IPS-18a (cell line): Measurements from ENCODE around the gene HARS2.

Experiments
- H3K27ac ChIP-seq: one replicate; pipeline ENCODE4 v1.5.1; 2013; ENCODE audit warnings: low read length
- H3K27me3 ChIP-seq: one replicate; pipeline ENCODE4 v1.6.1; 2013; ENCODE audit warnings: mild to moderate bottlenecking, low read length; ENCODE audit not compliant: control insufficient read depth, insufficient read depth
- H3K36me3 ChIP-seq: one replicate; pipeline ENCODE4 v1.6.1; 2013; ENCODE audit warnings: low read depth, low read length; ENCODE audit not compliant: control insufficient read depth
- H3K4me1 ChIP-seq: one replicate; pipeline ENCODE4 v1.6.1; 2013; ENCODE audit warnings: low read depth, low read length; ENCODE audit not compliant: control insufficient read depth
- H3K4me3 ChIP-seq: one replicate; pipeline ENCODE4 v1.5.1; 2013; ENCODE audit warnings: low read length
- H3K9ac ChIP-seq: one replicate; pipeline ENCODE4 v1.6.1; 2013; ENCODE audit warnings: mild to moderate bottlenecking, low read length, moderate library complexity
- H3K9me3 ChIP-seq: one replicate; pipeline ENCODE4 v1.6.1; 2013; ENCODE audit warnings: low read depth, low read length; ENCODE audit not compliant: control insufficient read depth

The HARS2 gene

GRCh38 chr5:140672455-140673186, 18.6 kb upstream of the HARS2 start:
- Histone ChIP-seq H3K27me3 (no peaks in the 10 kb centered on the region), H3K36me3 (peaks cover 56% of the 10 kb centered on the region), H3K9ac (no peak overlapping the region)

GRCh38 chr5:140673187-140673976, 17.9 kb upstream of the HARS2 start, which contains the start of gene DND1:
TSS of gene DND1 (minus strand) at chr5:140673576. CDS start at chr5:140673542, 34 bp downstream.
- no peak within 1 kb of the TSS for H3K9ac ChIP-seq
- no peaks in the 10 kb centered on the region for H3K9me3 ChIP-seq
- H3K27me3 ChIP-seq: no peaks in the 10 kb centered on the region
- H3K4me1 ChIP-seq: no peaks in the 10 kb centered on the region
- no peak within 1 kb of the TSS for H3K4me3 ChIP-seq
- peaks cover 51% of the 10 kb centered on the region for H3K36me3 ChIP-seq
- no peak within 1 kb of the TSS for H3K27ac ChIP-seq

More at GRCh38 chr5:140672455-140673186, 18.6 kb upstream of the HARS2 start:
- Histone ChIP-seq H3K27ac (no peak overlapping the region), H3K9me3 (no peaks in the 10 kb centered on the region), H3K4me1 (no peaks in the 10 kb centered on the region), H3K4me3 (no peak overlapping the region)

- Histone ChIP-seq H3K27me3 (no peaks in the 10 kb centered on the region), H3K4me3 (no peak overlapping the region), H3K9ac (no peak overlapping the region), H3K36me3 (peaks cover 43% of the 10 kb centered on the region), H3K4me1 (no peaks in the 10 kb centered on the region), H3K9me3 (no peaks in the 10 kb centered on the region), H3K27ac (no peak overlapping the region)
Measured at GRCh38 chr5:140674211-140674610, 17.0 kb upstream of the HARS2 start.

- H3K9ac ChIP-seq: no peak overlapping the region
- H3K27me3 ChIP-seq: no peaks in the 10 kb centered on the region
- no peak overlapping the region for H3K4me3 ChIP-seq
- H3K36me3 ChIP-seq: peaks cover 43% of the 10 kb centered on the region
- H3K4me1 ChIP-seq: no peaks in the 10 kb centered on the region
- H3K9me3 ChIP-seq: no peaks in the 10 kb centered on the region
- H3K27ac ChIP-seq: no peak overlapping the region
Measured at GRCh38 chr5:140674629-140675028, 16.6 kb upstream of the HARS2 start.

GRCh38 chr5:140677947-140678346, 13.3 kb upstream of the HARS2 start:
- no peak overlapping the region for H3K4me3 ChIP-seq
- H3K4me1 ChIP-seq: no peaks in the 10 kb centered on the region
- H3K27ac ChIP-seq: no peak overlapping the region
- H3K27me3 ChIP-seq: no peaks in the 10 kb centered on the region
- no peaks in the 10 kb centered on the region for H3K9me3 ChIP-seq
- no peak overlapping the region for H3K9ac ChIP-seq
- H3K36me3 ChIP-seq: peaks cover 54% of the 10 kb centered on the region

GRCh38 chr5:140678993-140679392, 12.3 kb upstream of the HARS2 start:
- Histone ChIP-seq H3K27ac (no peak overlapping the region), H3K36me3 (peaks cover 51% of the 10 kb centered on the region), H3K9ac (no peak overlapping the region), H3K4me3 (no peak overlapping the region), H3K27me3 (no peaks in the 10 kb centered on the region), H3K9me3 (no peaks in the 10 kb centered on the region), H3K4me1 (no peaks in the 10 kb centered on the region)

- Histone ChIP-seq H3K9me3 (no peaks in the 10 kb centered on the region), H3K36me3 (peaks cover 30% of the 10 kb centered on the region), H3K27ac (no peak overlapping the region), H3K4me1 (no peaks in the 10 kb centered on the region), H3K27me3 (no peaks in the 10 kb centered on the region), H3K9ac (peak overlapping the region; percentile 73), H3K4me3 (peak overlapping the region; percentile 90)
Measured at GRCh38 chr5:140690376-140690932, 801 bp upstream of the HARS2 start.

GRCh38 chr5:140694276-140694675, 3.0 kb downstream of the HARS2 start:
- H3K4me3 ChIP-seq: no peak overlapping the region
- H3K36me3 ChIP-seq: peaks cover 56% of the 10 kb centered on the region
- no peak overlapping the region for H3K27ac ChIP-seq
- no peak overlapping the region for H3K9ac ChIP-seq
- H3K9me3 ChIP-seq: no peaks in the 10 kb centered on the region
- no peaks in the 10 kb centered on the region for H3K27me3 ChIP-seq
- H3K4me1 ChIP-seq: no peaks in the 10 kb centered on the region

- Histone ChIP-seq H3K36me3 (peaks cover 53% of the 10 kb centered on the region), H3K4me1 (peaks cover 7% of the 10 kb centered on the region)
Measured at GRCh38 chr5:140696891-140697492, 5.7 kb downstream of the HARS2 start.

GRCh38 chr5:140700177-140701144, 9.2 kb downstream of the HARS2 start, which contains the start of gene ZMAT2:
TSS of gene ZMAT2 (plus strand) at chr5:140700447. CDS start at chr5:140700461, 14 bp downstream.
- Histone ChIP-seq H3K4me1 (peaks cover 7% of the 10 kb centered on the region), H3K36me3 (peaks cover 65% of the 10 kb centered on the region), H3K9ac (peak within 1 kb of the TSS; percentile 83), H3K27ac (peak within 1 kb of the TSS; percentile 63), H3K27me3 (no peaks in the 10 kb centered on the region), H3K4me3 (peak within 1 kb of the TSS; percentile 94), H3K9me3 (no peaks in the 10 kb centered on the region)

More at GRCh38 chr5:140696891-140697492, 5.7 kb downstream of the HARS2 start:
- no peaks in the 10 kb centered on the region for H3K9me3 ChIP-seq
- no peak overlapping the region for H3K4me3 ChIP-seq
- H3K27me3 ChIP-seq: no peaks in the 10 kb centered on the region
- no peak overlapping the region for H3K27ac ChIP-seq
- no peak overlapping the region for H3K9ac ChIP-seq
